ENCODE data around the gene NUBPL.
"Not testable (repeated sequence)": the region's sequence is repeated elsewhere in the genome, so short reads cannot be mapped to it uniquely, and the experiment has no call there.

Gene NUBPL

DNA sequence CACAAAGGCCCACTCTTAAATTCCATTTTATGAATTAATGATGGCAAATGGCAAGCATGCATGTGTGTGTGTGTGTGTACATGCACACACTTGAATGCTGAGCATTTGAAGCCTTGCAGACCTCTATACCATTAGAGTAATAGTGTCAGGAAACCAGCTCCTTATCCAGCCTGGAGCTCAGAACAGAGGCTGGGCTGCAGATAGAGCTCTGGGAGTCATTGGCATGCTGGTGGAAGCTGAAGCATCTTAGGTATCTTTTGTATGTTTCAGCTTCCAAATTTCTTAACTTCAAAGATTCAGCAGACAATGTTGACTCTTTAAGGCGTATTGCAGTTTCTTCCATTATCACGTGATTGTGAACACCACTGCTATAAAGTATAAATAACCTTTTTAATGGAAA lies 323.0 kb downstream of the NUBPL start:
- no peak for DNase-seq

DNA sequence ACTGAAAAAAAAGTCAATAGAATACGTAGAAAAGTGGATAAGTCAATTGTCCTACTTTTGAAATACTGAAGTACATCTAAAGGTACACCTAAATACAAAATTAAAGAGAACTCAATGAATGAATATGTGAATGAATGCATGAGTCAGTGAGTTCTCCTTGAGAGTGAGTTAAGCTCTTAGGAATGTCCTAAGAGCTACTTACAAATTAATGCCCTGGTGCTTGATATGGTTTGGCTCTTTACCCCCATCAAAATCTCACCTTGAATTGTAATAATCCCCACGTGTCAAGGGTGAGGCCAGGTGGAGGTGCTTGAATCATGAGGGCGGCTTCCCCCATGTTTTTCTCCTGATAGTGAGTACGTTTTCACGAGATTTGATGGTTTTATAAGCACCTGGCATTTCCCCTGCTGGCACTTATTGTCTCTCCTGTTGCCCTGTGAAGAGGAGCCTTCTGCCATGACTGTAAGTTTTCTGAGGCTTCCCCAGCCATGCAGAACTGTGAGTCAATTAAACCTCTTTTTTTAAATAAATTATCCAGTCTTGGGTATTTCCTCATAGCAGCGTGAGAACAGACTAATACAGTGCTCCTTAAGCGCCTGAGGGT lies 323.7 kb downstream of the NUBPL start:
- no peak for DNase-seq

DNA sequence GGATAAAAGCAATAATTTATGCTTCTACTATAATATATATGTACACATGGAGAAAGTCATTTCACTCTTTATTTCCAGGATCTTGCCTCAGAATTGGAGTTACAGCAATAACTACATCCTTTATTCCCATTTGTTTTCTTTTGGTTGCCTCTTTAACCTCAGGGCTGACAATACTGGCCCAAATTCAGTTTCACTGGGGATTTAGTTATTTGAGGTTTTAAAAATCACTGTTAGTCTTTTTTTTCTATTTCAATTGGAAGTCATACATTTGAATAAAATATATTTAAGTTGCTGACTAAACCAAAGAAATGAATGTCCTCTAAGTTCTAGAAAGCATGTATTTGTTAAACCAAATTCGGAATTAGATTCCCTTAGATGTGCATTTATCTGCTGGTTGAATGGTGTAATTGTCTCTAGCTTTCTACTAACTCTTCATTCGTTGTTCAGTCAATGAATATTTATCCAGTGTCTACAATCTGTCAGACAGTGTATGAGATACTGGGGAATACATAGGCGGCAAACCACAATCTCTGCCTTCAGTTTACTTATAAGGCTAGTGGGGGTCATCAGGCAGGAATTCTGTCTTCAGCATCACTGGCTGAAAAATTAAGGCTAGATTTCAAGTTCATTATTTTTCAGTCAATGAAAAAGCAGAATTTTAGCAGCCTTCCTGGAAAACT lies 325.1 kb downstream of the NUBPL start:
- DNase-seq, result no peak

DNA sequence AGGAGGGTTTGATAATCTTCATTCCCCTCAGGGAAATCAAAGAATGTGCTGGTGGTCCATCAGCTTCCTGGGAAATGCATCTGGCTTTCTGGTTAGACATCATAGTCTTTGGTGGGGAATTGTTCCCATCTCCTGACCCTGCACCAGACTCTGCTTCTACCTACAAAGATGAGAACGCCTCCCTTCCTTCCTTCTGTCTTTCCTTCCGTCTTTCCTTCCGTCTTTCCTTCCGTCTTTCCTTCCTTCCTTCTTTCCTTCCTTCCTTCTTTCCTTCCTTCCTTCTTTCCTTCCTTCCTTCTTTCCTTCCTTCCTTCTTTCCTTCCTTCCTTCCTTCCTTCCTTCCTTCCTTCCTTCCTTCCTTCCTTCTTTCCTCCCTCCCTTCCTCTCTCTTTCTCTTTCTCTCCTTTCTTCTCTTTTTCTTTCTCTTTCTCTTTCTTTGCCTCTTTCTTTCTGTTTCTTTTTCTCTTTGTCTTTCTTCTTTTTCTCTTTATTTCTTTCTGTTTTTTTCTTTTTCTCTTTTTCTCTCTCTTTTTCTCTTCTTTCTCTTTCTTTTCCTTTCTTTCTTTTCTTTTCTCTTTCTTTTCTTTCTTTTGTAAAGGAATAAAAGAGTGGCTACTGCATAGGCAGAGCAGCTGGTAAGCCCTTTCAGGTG lies 326.9 kb downstream of the NUBPL start:
- no peak for DNase-seq

DNA sequence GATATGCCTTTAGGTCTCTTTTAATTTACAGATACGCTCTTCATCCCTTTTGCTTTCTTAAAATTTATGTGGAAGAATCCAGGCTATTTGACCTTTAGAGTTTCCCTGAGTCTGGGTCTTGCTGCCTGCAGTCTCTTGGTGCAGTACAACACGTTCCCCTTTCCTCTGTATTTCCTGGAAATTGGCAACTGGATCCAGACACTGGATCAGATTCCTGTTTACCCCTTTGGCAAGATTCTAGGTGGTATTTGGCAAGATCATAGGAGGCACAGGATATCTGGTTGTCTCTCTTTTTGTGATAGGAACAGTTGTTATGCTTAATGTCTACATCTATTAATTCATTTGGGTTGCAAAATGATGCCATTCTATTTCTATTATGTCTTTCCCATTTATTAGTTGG lies 328.1 kb downstream of the NUBPL start:
- DNase-seq, result no peak

DNA sequence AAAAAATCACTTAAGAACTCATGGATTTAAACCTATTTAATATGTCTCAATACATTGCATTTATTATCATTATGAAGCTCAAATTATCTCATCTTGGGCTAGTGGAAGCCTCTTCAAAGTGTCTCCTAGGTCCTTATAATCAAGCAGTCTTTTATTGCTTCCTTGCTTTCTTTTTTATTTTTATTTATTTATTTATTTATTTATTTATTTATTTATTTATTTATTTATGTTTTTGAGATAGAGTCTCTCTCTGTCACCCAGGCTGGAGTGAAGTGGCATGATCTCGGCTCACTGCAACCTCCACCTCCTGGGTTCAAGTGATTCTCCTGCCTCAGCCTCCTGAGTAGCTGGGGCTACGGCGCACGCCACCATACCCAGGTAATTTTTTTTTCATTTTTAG lies 329.0 kb downstream of the NUBPL start:
- DNase-seq, result not testable (repeated sequence)

DNA sequence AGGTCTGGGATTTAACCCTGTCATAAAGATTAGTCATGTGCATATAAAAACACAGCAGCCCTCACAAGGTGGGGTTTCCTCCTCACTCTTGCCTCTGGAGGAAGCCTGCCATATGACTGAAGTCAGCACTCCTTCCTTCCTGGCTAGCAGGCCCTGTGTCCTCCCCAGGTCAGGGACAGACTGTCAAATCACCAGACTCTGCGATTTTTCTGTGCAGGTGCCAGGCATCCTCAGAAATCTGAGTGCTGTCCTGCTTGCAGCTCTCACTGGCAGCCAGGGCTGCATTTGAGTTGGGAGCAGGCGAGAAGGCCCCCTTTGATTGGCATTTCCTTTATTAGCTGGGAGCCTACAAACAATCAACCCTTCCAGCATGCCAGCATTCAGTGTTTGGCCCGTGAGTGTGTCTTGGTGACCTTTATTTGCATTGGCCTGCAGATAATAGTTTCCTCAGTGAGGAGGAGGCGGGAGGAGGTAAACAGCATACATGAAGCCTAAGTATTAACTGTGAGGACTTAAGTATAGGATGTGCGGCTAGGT lies 332.1 kb downstream of the NUBPL start:
- DNase-seq, result no peak

DNA sequence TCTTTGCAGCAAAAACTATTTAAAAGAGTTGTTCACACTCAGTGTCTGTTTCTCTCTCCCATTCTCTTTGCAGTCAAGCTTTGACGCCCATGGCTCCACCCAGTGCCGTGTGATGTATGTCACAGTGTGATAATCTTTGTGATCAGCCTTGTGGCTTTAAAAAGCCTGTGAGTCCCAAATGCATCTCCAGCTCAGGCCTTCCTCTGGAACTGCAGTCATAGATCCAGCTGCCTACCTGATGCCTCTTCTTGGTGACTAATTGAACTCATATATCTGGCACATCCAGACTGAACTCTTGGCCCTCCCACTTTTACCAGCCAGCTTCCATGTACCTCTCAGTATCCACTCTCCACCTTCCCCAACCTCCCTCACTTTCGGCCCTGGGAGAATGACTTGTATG lies 333.1 kb downstream of the NUBPL start:
- no peak for DNase-seq

DNA sequence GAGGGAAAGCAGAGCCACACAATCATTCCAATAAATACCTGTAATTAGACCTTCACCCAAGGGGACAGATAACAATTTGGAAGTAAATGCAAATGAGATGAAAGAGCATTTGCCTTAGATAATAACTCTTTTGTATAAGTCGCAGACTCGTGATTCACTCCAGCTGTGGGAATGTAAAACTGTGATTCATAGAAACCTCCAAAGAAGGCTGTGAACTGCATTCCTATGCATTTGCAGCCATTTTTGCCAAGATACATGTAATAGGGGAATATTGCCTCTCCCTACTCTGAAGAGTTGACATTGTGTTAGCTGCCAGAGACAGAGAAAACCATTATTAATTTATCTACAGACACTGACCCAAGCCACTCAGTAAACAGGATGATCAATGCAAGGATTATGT lies 334.0 kb downstream of the NUBPL start:
- no peak for DNase-seq

DNA sequence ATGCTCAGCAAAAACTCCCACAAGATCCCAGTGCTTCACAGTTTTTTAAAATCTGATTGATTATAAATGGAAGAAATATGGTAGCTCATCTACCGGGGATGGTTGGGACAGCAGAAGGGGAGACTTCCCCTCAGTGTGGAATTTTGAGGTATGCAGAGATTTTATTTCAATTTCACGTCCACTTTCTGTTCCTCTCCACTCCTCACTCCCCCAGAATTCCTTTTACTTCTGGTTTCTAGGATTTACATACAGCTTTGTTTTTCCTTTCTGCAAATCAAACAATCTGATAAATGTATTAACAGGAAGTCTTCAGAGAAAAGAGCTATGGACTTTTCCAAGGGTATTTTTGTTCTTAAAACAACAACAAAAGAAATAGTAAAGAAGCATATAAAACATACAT lies 334.4 kb downstream of the NUBPL start:
- no peak for DNase-seq

DNA sequence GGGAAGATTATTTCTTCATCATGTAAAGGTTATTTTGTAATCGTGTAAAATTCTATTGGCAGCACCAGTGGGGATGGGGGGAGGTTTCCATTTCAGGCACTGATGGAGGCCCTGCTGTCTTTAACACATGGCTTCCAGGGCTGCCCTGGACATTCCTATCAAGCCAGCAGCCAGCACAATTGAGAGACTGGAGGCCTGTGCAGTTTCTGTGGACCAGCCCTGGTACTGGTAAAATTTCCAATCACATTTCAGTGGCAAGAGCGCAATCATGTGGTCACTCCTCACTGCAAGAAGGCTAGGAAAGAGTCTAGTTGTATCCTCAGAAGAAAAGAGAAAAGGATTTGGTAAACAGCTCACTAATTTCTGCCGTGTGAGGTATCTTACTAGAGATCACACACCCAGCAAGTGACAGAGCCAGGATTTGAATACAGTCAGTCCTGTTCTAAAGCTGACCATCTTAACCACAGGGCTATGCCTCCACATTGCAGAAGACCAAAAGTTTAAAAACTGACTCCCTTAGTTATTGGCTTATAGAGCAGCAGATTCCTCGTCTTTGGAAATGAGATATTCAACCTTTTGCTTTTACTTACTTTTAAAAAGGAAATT lies 336.5 kb downstream of the NUBPL start:
- DNase-seq, result no peak

DNA sequence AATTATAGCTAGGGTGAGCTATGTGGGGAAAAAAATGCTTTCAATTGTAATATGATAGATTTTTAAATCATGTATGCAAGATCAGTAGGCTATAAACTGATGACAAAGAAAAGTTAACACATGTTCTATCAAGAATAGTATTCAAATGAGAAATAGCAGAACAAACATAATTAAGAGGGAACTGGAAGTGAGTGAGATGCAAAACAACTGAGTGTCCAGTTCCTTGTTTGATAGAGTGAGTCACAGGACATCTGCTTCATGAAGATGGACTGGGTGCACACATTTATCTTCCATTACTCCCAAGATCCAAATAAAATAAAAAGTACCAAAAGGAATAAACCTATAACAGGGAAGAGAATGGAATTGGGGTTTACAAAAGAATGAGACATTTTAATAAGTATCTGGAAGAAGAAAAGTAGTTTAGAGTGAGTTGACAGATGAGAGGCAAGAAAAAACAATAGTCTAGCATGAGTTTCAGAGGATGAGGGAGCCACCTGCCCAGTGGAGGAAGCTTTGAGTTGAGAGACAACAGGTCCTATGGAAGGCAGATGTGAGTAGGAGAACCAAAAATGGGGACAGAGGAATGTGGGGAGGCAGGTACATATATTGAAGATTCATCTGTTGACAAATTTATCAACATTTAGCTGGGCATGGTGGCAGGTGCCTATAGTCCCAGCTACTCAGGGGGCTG lies 337.8 kb downstream of the NUBPL start:
- DNase-seq, result no peak

DNA sequence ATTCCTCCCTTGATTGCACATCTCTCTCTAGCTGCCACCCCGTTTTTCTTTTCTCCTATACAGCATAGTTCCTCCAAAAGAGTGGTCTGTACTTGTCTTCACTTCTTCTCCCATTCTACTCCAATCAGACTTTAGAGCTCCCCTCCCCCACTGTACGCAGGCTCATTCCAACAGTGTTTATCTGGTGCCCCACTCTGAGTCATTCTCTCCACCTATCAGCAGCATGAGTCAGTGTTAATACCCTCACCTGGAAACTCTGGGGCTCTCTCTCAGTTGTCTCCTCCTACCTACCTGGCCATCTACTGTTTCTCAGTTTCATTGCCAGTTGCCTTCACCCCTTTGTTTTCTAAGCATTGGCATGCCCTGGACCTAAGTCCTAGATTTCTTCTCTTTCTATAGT lies 340.8 kb downstream of the NUBPL start:
- DNase-seq, result no peak

DNA sequence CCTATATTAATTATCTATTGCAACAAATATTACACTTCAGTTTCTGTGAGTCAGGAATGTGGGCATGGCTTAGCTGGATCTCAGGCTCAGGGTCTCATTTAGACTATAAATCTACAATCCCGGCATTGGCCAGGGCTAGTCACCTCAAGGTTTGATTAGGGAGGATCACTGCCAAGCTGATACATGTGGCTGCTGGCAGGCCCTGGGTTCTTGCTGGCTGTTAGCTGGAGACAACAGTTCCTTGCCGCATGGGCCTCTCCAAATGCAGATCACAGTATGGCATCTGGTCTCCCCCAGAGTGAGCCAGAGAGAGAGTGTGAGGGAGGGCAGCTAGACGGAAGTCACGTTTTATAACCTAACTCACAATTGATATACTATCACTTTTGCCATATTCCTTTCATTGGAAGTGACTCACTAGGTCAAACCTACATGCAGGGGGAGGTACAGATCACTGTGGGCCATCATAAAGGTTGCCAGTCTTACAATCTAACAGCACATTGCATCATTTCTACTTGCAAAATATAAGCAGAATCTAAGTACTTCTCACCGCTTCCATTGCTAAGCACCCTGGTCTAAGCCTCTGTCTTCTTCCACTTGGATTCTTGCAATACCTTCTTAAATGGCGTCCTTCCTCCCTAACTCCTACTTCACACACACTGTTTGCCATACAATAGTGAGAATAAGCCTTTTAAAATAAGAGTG lies 341.9 kb downstream of the NUBPL start:
- DNase-seq, result no peak

DNA sequence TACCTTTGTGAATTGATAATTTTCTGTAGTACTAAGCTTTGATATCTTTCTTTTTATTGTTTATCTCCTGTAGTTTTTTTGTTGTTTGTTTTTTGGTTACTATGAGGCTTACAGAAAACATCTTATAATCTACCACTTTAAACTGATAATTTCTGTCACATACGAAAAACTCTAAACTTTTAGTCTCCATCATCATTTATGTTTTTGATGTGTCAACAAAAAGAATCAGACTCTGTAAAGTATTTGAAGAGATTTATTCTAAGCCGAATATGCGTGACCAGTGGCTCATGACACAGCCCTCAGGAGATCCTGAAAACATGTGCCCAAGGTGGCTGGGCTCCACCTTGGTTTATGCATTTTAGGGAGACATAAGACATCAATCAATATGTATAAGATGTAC lies 348.8 kb downstream of the NUBPL start:
- no peak for DNase-seq

Data from activated CD8-positive, alpha-beta memory T cell treated with anti-CD3 and anti-CD28 coated beads for 24 hours (primary cell).